ENCODE data around the gene ACER2. TPM values are rescaled to one million over a fixed set of nuclear protein-coding genes. Genes with fewer than 3 reads are reported as not detected.

The ACER2 gene
- total RNA-seq, 3 donors from 2014 or later = 5.3 to 11.5 (median 11.1) TPM

DNA sequence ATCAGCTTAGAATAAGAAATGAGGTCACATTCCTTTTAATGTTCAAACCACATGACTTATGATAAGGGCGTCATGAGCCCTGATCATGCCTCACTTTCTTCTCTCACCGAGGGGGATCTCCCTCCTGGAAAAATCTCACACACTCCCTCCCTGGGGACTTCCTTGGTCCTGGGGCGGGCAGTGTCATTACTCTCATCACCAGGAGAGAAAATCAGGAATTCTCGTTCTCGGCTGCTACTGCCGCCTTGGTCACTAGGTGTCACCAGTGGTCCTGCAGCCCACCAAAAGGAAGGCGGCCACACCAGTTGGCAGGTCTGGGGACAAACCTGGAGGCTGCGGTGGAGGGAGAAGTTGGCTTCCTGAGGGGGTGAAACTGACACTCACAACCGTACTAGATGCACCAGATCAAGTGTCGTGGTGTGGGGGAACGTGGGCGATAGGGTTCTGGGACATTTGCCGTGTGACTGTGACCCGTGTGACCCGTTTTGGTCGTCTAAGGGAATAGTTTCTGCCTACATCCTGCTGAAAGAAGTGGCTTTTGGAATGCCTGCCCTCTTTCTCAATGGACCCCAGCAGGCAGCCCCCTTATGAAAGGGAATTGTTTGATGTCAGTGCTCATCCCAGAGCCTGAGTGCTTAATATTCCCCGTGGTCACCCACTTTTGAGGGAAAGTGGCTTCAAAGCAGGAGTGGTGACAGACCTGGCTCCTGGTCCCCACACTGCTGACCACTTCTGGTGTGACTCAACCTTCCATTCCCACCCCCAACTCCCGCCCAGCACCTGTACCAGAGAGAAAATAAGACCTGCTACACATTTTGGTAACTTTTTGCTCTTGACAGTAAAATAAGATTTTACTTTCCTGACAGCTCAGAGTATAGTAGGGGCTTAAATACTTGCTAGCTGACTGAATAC is 63.2 kb downstream of the ACER2 start:
- Histone ChIP-seq H3K36me3 (ENCODE audit: low read depth) (no peaks in the 10 kb centered on the region), H3K4me1 (ENCODE audit: low read depth) (no peaks in the 10 kb centered on the region), H3K4me3 (no peak overlapping the region), H3K9me3 (no peaks in the 10 kb centered on the region)
- intact Hi-C loops (cut with DNase I, micrococcal nuclease) = no loop called here
- peak; percentile 67 for ATAC-seq
- peak in 2 of 3 donors; percentile 33 to 42 for DNase-seq
- TF ChIP-seq, protein P1, sequence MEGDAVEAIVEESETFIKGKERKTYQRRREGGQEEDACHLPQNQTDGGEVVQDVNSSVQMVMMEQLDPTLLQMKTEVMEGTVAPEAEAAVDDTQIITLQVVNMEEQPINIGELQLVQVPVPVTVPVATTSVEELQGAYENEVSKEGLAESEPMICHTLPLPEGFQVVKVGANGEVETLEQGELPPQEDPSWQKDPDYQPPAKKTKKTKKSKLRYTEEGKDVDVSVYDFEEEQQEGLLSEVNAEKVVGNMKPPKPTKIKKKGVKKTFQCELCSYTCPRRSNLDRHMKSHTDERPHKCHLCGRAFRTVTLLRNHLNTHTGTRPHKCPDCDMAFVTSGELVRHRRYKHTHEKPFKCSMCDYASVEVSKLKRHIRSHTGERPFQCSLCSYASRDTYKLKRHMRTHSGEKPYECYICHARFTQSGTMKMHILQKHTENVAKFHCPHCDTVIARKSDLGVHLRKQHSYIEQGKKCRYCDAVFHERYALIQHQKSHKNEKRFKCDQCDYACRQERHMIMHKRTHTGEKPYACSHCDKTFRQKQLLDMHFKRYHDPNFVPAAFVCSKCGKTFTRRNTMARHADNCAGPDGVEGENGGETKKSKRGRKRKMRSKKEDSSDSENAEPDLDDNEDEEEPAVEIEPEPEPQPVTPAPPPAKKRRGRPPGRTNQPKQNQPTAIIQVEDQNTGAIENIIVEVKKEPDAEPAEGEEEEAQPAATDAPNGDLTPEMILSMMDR (IDR thresholded peaks at IDR 0.05) = peak; percentile 50

DNA sequence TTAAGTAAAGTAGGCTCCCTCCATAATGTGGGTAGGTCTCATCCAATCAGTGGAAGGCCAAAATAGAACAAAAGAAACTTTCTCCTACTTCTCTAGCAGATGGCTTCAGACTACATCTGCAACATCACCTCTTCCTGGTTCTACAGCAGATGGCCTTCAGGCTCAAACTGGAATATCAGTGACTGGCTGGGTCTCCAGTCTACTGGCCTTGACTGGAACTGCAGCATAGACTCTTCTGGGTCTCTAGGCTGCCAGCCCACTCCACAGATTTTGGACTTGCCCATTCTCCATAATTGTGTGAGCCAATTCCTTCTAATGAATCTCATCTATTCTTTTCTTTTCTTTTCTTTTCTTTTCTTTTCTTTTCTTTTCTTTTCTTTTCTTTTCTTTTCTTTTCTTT is 64.8 kb downstream of the ACER2 start:
- DNase-seq (no peak), ATAC-seq (no peak)
- Histone ChIP-seq H3K4me3 (no peak overlapping the region), H3K9me3 (no peaks in the 10 kb centered on the region), H3K36me3 (ENCODE audit: low read depth) (no peaks in the 10 kb centered on the region), H3K4me1 (ENCODE audit: low read depth) (no peaks in the 10 kb centered on the region)
- TF ChIP-seq, protein P1 (IDR thresholded peaks at IDR 0.05) = no peak
- intact Hi-C loops (cut with DNase I, micrococcal nuclease) = no loop called here

DNA sequence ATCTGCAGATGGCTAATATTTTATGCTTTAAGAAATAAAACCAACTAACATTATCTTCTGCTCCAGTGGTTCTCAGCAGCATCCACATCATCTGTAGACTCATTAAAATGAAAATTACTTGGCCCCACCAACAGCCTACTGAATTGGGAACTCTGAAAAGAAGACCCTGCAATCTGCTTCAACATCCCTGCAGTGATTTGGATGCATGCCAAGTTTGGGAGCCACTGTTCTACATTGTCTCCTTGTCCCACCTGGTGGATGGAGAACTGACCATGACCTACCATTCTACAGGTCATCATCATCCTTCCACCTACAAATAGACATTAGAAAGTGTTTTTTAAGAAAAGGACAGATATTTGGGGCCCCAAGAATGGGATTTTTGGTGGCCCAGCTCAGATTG is 71.1 kb downstream of the ACER2 start:
- TF ChIP-seq, protein P1 (IDR thresholded peaks at IDR 0.05) = no peak
- H3K4me3 ChIP-seq = no peak overlapping the region
- H3K36me3 ChIP-seq (ENCODE audit: low read depth) = no peaks in the 10 kb centered on the region
- DNase-seq = no peak
- intact Hi-C loops (cut with DNase I, micrococcal nuclease) = no loop called here
- H3K9me3 ChIP-seq = no peaks in the 10 kb centered on the region
- H3K4me1 ChIP-seq (ENCODE audit: low read depth) = no peaks in the 10 kb centered on the region
- ATAC-seq = no peak

DNA sequence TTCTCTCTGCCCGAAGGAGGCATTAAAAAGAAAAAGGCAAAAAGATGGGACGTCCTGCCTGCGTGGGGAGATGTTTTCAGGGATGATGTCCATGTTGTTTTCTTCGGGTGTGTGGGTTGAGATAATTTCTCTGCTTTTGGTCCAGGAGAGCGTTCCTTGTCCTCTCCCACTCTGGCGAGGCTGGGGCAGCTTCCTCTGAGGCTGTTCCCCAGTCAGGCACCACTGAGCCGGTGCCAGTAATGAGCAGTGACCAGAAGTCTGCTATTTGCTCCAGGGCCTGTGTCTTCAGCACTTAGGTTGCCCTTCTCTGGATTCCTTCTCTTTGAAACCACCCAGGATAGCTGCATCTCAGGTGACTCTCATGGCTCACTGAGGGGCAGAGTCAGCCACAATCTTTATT is 71.5 kb downstream of the ACER2 start:
- intact Hi-C loops (cut with DNase I, micrococcal nuclease) = no loop called here

DNA sequence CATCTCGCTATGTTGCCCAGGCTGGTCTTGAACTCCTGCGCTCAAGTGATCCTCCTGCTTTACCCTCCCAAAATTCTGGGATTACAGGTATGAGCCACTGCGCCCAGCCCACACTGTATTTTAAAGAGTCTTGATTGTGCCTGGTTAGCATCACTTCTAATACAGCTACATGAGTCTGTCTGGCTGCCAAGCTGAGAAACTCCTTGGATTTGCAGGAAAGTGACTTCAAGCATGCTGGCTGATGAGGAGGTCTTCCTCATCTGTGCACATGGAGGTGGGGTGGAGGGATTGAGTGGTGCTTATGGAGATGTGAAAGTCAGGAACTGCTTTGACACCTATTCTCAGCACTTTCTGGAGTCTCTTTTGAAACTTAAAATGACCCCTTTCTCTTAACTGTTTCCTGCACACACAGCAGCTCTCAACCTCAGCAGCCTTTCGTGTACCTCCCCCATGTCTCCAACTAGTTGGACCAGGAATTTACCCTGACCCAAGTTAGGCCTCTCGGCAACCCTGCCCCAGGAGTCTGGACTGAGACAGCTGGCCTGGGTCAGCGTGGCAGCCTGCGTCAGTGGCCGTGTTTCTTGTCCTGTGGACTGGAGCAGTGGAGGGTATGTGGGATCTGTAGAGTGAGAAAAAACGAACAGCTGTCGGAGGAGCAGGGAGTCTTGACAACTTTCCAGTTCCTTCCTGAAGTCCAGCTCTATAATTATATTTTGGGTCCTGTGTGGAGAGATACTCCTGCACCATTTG is 72.5 kb downstream of the ACER2 start:
- no peak for ATAC-seq
- intact Hi-C loops (cut with DNase I, micrococcal nuclease) = no loop called here
- H3K4me3 ChIP-seq = no peak overlapping the region
- no peaks in the 10 kb centered on the region for H3K4me1 ChIP-seq (ENCODE audit: low read depth)
- H3K36me3 ChIP-seq (ENCODE audit: low read depth) = no peaks in the 10 kb centered on the region
- DNase-seq = no peak
- TF ChIP-seq, protein P1 (IDR thresholded peaks at IDR 0.05) = no peak
- no peaks in the 10 kb centered on the region for H3K9me3 ChIP-seq

More for the DNA sequence above, 71.5 kb downstream of the ACER2 start:
- TF ChIP-seq, protein P1 (IDR thresholded peaks at IDR 0.05) = no peak
- Histone ChIP-seq H3K36me3 (ENCODE audit: low read depth) (no peaks in the 10 kb centered on the region), H3K4me1 (ENCODE audit: low read depth) (no peaks in the 10 kb centered on the region), H3K4me3 (no peak overlapping the region), H3K9me3 (no peaks in the 10 kb centered on the region)
- DNase-seq (no peak), ATAC-seq (no peak)

Measured in mucosa of descending colon (tissue), 3 donors.